ENCODE results near the gene PBX4. TPM values are rescaled to one million over a fixed set of nuclear protein-coding genes. Genes with fewer than 3 reads are reported as not detected.

PBX4 gene
- total and polyA plus RNA-seq, 2 of the 8 experiments (the other 6 are each of a cell fraction or from before 2014, with no cell fraction given): 3.4 to 3.8 TPM

- Histone ChIP-seq H3K27me3 (replicated peaks in 1 of 4; ENCODE audit: control insufficient read depth in 3 of 4, extremely low read depth in 1 of 4, insufficient read depth in 3 of 4, low read length in 3 of 4) (no peaks in the 10 kb centered on the region), H3K9me3 (ENCODE audit: insufficient read depth in 2 of 2, low read depth in 1 of 2, low read length in 1 of 2) (no peaks in the 10 kb centered on the region), H3K18ac (ENCODE audit: extremely low read depth, low read length) (no peak overlapping the region), H2AFZ (ENCODE audit: low read length) (no peak overlapping the region), H2AK5ac (ENCODE audit: low read depth, low read length) (no peak overlapping the region), H3K79me1 (ENCODE audit: low read depth, low read length) (peaks cover 2% of the 10 kb centered on the region; the same call in 1 of the 2 replicates), H4K8ac (ENCODE audit: extremely low read depth, insufficient read depth, low read length) (no peak overlapping the region; the same call in 1 of the 2 replicates), H4K20me1 (replicated peaks in 1 of 2; ENCODE audit: control insufficient read depth in 1 of 2, insufficient read depth in 2 of 2, low read length in 2 of 2) (peaks cover 0 to 9% of the 10 kb centered on the region in 2 experiments), H3K23me2 (ENCODE audit: low read depth, low read length) (no peaks in the 10 kb centered on the region; the same call in 1 of the 2 replicates), H3K4me3 (ENCODE audit: extremely low read depth in 1 of 4, insufficient read depth in 2 of 4, low read depth in 3 of 4, low read length in 4 of 4) (no peak overlapping the region), H2BK20ac (ENCODE audit: low read length) (no peak overlapping the region), H3K56ac (replicated peaks; ENCODE audit: insufficient read length, low read depth, low read length) (no peak overlapping the region), H2BK5ac (ENCODE audit: low read depth, low read length) (no peak overlapping the region), H2BK120ac (replicated peaks; ENCODE audit: low read depth, low read length) (no peak overlapping the region), H4K91ac (replicated peaks; ENCODE audit: insufficient read length, low read length) (no peak overlapping the region), H3K36me3 (ENCODE audit: control insufficient read depth in 2 of 4, insufficient read depth in 4 of 4, low read length in 3 of 4) (peaks cover 4 to 12% (median 11%) of the 10 kb centered on the region in 4 experiments; a peak in 7 of 8 replicates), H3K4me1 (replicated peaks in 1 of 4; ENCODE audit: control insufficient read depth in 3 of 4, insufficient read depth in 4 of 4, low read length in 3 of 4) (peaks cover 0 to 8% (median 6%) of the 10 kb centered on the region in 4 experiments; a peak in 5 of 7 replicates), H3K79me2 (ENCODE audit: control insufficient read depth in 1 of 2, insufficient read depth in 2 of 2, low read length in 2 of 2) (no peaks in the 10 kb centered on the region), H3K4ac (replicated peaks; ENCODE audit: insufficient read length, low read depth, low read length) (no peak overlapping the region), H3K14ac (ENCODE audit: insufficient read length) (no peak overlapping the region), H3K27ac (ENCODE audit: low read depth, low read length) (no peak overlapping the region), H3K4me2 (ENCODE audit: insufficient read depth in 1 of 2, low read depth in 2 of 2, low read length in 2 of 2) (no peak overlapping the region), H4K5ac (ENCODE audit: insufficient read length, low read depth, low read length) (no peak overlapping the region), H3K23ac (ENCODE audit: insufficient read length) (no peak overlapping the region), H2BK12ac (ENCODE audit: low read depth, low read length) (no peak overlapping the region), H3K9ac (replicated peaks in 1 of 4; ENCODE audit: extremely low read depth in 1 of 4, low read depth in 3 of 4, low read length in 3 of 4) (no peak overlapping the region), H2BK15ac (ENCODE audit: low read length) (no peak overlapping the region)
- POLR2A ChIA-PET (ENCODE audit: partially characterized antibody): interaction anchor here (1.4 to 1.6 kb wide), 2 partner anchors 9 to 19 kb away, joined by 5 read pairs; no protein-coding TSS in a partner anchor
- no peak for FAIRE-seq
- CTCF ChIA-PET (ENCODE audit: partially characterized antibody): interaction anchor here (1.2 to 2.5 kb wide), 2 partner anchors 9 to 31 kb away, joined by 3 to 9 read pairs; partner anchors contain the start of gene GMIP
- no peak for DNase-seq (ENCODE audit: low read depth in 1 of 2, low spot score in 2 of 2)
- WGBS, 2 experiments (ENCODE audit: extremely low coverage in 1 of 2, insufficient coverage in 1 of 2, insufficient read length in 1 of 2, insufficient replicate concordance in 2 of 2, low coverage in 1 of 2, low lambda C conversion rate in 2 of 2, missing lambda C conversion rate in 1 of 2): 93% methylated on average over 32 of the region's 36 CpGs; no CpG with 5 or more reads in 1 of the 2 experiments
- no peak for TF ChIP-seq POLR2AphosphoS5 (IDR thresholded peaks at IDR 0.05; ENCODE audit: low read depth, low read length)
- no peak for TF ChIP-seq SIRT6 (IDR thresholded peaks at IDR 0.05; ENCODE audit: low read length)
- TF ChIP-seq TAF1 (IDR thresholded peaks at IDR 0.05; ENCODE audit: low read depth, low read length): no peak
- no peak for TF ChIP-seq BCL11A (IDR thresholded peaks at IDR 0.05; ENCODE audit: low read depth in 2 of 2, low read length in 2 of 2)
- TF ChIP-seq HDAC6 (IDR thresholded peaks at IDR 0.05; ENCODE audit: low read depth, low read length): no peak
- TF ChIP-seq SP4 (IDR thresholded peaks at IDR 0.05; ENCODE audit: low read length): no peak
- TF ChIP-seq MAFK (IDR thresholded peaks at IDR 0.05; ENCODE audit: low read depth, low read length): no peak
- TF ChIP-seq USF2 (IDR thresholded peaks at IDR 0.05; ENCODE audit: low read length): no peak
- TF ChIP-seq CBX5 (IDR thresholded peaks at IDR 0.05; ENCODE audit: low read depth, low read length): no peak
- TF ChIP-seq GABPA (IDR thresholded peaks at IDR 0.05; ENCODE audit: borderline replicate concordance, insufficient read depth, low read length): no peak
- no peak for TF ChIP-seq EZH2 (IDR thresholded peaks at IDR 0.05; ENCODE audit: low read depth, low read length, severe bottlenecking)
Measured at GRCh38 chr19:19634516-19635312, 16.2 kb upstream of the PBX4 start.
